ENCODE measurements around the gene SULT1C3. TPM values are rescaled to one million over a fixed set of nuclear protein-coding genes. Genes with fewer than 3 reads are reported as not detected.

Gene SULT1C3
- total and polyA plus RNA-seq, 2 of the 13 experiments (the other 11 are each of a cell fraction or from before 2014, with no cell fraction given): not detected

DNA sequence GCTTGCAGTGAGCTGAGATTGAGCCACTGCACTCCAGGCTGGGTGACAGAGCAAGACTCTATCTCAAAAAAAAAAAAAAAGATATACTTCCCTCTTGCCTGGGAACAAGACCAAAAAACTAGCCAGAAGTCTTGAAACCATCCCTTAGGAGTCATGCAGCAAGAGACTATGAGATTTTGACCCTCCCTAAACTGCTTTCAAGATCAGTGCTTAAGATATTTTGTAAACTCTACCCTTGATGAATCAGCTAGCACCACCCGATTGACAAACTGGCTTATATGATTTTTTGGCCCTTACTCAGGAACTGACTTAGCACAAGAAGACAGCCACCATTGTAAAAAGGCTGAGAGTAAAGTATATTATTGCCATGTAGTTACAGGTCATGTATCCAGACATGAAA, 3.8 kb downstream of the SULT1C3 start:
- CTCF ChIA-PET (ENCODE audit: low intra/inter-chr PET ratio, low total read pairs): no interaction called here
- Histone ChIP-seq H3K4me2 (ENCODE audit: low read depth, low read length) (no peak overlapping the region), H3K9ac (ENCODE audit: insufficient read depth, low read depth, low read length) (no peak overlapping the region), H3K9me3 (ENCODE audit: low read length) (peaks cover 11% of the 10 kb centered on the region; the same call in 1 of the 2 replicates), H3K79me2 (ENCODE audit: insufficient read depth, low read length) (no peaks in the 10 kb centered on the region), H3K4me1 (ENCODE audit: insufficient read depth, low read length) (no peaks in the 10 kb centered on the region), H3K36me3 (replicated peaks in 1 of 2; ENCODE audit: control insufficient read depth in 1 of 2, insufficient read depth in 2 of 2, low read length in 2 of 2) (no peaks in the 10 kb centered on the region), H3K27me3 (ENCODE audit: control insufficient read depth in 1 of 2, insufficient read depth in 2 of 2, low read length in 2 of 2) (no peaks in the 10 kb centered on the region), H4K20me1 (ENCODE audit: insufficient read depth, low read length) (no peaks in the 10 kb centered on the region), H3K4me3 (replicated peaks in 1 of 3; ENCODE audit: insufficient read depth in 1 of 3, low read depth in 2 of 3, low read length in 3 of 3) (no peak overlapping the region), H3K27ac (ENCODE audit: extremely low read length, insufficient read depth, low read length) (no peak overlapping the region), H2AFZ (ENCODE audit: low read length) (no peak overlapping the region)
- no TSS peak for BruUV-seq (replicated peaks)
- ATAC-seq (no peak), DNase-seq (ENCODE audit: low spot score) (no peak), FAIRE-seq (no peak)
- in situ Hi-C loops (cut with HindIII; ENCODE audit: extremely low pct_ligation_motif_present, low pct_unique_long_range_greater_than_20kb): no loop called here
- TF ChIP-seq ZNF367 (CRISPR knock-in tag; IDR thresholded peaks at IDR 0.05; ENCODE audit: borderline replicate concordance) (no peak), ZNF34 (CRISPR knock-in tag; IDR thresholded peaks at IDR 0.05; ENCODE audit: borderline replicate concordance) (no peak), TCF7 (IDR thresholded peaks at IDR 0.05; ENCODE audit: low read depth) (no peak), CEBPG (CRISPR knock-in tag; IDR thresholded peaks at IDR 0.05) (no peak), ZNF607 (CRISPR knock-in tag; IDR thresholded peaks at IDR 0.05; ENCODE audit: borderline replicate concordance) (no peak), FOXA3 (CRISPR knock-in tag; IDR thresholded peaks at IDR 0.05) (no peak), MIER2 (CRISPR knock-in tag; IDR thresholded peaks at IDR 0.05) (no peak), ZNF567 (CRISPR knock-in tag; IDR thresholded peaks at IDR 0.05; ENCODE audit: borderline replicate concordance) (no peak), ESRRA (CRISPR knock-in tag; IDR thresholded peaks at IDR 0.05; ENCODE audit: low read depth) (no peak), ZNF709 (CRISPR knock-in tag; IDR thresholded peaks at IDR 0.05) (no peak), AKAP8 (CRISPR knock-in tag; IDR thresholded peaks at IDR 0.05) (no peak)
- TF ChIP-seq, protein P1, sequence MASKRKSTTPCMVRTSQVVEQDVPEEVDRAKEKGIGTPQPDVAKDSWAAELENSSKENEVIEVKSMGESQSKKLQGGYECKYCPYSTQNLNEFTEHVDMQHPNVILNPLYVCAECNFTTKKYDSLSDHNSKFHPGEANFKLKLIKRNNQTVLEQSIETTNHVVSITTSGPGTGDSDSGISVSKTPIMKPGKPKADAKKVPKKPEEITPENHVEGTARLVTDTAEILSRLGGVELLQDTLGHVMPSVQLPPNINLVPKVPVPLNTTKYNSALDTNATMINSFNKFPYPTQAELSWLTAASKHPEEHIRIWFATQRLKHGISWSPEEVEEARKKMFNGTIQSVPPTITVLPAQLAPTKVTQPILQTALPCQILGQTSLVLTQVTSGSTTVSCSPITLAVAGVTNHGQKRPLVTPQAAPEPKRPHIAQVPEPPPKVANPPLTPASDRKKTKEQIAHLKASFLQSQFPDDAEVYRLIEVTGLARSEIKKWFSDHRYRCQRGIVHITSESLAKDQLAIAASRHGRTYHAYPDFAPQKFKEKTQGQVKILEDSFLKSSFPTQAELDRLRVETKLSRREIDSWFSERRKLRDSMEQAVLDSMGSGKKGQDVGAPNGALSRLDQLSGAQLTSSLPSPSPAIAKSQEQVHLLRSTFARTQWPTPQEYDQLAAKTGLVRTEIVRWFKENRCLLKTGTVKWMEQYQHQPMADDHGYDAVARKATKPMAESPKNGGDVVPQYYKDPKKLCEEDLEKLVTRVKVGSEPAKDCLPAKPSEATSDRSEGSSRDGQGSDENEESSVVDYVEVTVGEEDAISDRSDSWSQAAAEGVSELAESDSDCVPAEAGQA (IDR thresholded peaks at IDR 0.05; ENCODE audit: low read depth): no peak
- TF ChIP-seq, protein P1 (CRISPR knock-in tag; IDR thresholded peaks at IDR 0.05; ENCODE audit: borderline replicate concordance): no peak
- TF ChIP-seq, protein P2, sequence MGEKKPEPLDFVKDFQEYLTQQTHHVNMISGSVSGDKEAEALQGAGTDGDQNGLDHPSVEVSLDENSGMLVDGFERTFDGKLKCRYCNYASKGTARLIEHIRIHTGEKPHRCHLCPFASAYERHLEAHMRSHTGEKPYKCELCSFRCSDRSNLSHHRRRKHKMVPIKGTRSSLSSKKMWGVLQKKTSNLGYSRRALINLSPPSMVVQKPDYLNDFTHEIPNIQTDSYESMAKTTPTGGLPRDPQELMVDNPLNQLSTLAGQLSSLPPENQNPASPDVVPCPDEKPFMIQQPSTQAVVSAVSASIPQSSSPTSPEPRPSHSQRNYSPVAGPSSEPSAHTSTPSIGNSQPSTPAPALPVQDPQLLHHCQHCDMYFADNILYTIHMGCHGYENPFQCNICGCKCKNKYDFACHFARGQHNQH (CRISPR knock-in tag; IDR thresholded peaks at IDR 0.05): no peak
- TF ChIP-seq, protein P3, sequence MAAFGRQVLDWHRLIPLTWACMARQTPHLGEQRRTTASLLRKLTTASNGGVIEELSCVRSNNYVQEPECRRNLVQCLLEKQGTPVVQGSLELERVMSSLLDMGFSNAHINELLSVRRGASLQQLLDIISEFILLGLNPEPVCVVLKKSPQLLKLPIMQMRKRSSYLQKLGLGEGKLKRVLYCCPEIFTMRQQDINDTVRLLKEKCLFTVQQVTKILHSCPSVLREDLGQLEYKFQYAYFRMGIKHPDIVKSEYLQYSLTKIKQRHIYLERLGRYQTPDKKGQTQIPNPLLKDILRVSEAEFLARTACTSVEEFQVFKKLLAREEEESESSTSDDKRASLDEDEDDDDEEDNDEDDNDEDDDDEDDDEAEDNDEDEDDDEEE (CRISPR knock-in tag; IDR thresholded peaks at IDR 0.05): no peak
- POLR2A ChIA-PET: no interaction called here
- WGBS (ENCODE audit: low lambda C conversion rate): 89% methylated on average over 1 of the region's 1 CpG
- intact Hi-C loops (cut with micrococcal nuclease; ENCODE audit: unreplicated experiment): no loop called here

All from HepG2 (cell line).